DOHH2 (cell line): ENCODE measurements around the gene THSD7A.
"Not testable (repeated sequence)": the region's sequence is repeated elsewhere in the genome, so short reads cannot be mapped to it uniquely, and the experiment has no call there.

ENCODE experiments used
- H3F3A ChIP-seq: fragments of 200-600 bp; sonication (generic), shearing (Covaris generic); 2 replicates; pipeline ENCODE4 v1.6.0; 2016; ENCODE audit warnings: antibody characterized with exemption, mild to moderate bottlenecking; ENCODE audit not compliant: control insufficient read depth, insufficient read depth
- H3K27ac ChIP-seq: fragments of 200-600 bp; sonication (generic); 2 replicates; pipeline ENCODE4 v1.5.1; 2014; ENCODE audit warnings: low read depth, mild to moderate bottlenecking, low read length, moderate library complexity
- H3K27me3 ChIP-seq: fragments of 200-600 bp; sonication (generic); 2 replicates; pipeline ENCODE4 v1.6.1; 2014; ENCODE audit warnings: mild to moderate bottlenecking, low read length, mixed read lengths; ENCODE audit not compliant: control insufficient read depth
- H3K36me3 ChIP-seq: fragments of 200-600 bp; sonication (generic); 2 replicates; pipeline ENCODE4 v1.6.1; 2014; ENCODE audit warnings: mild to moderate bottlenecking, low read length, moderate library complexity, mixed read lengths; ENCODE audit not compliant: control insufficient read depth
- H3K4me1 ChIP-seq: fragments of 200-600 bp; sonication (generic); 2 replicates; pipeline ENCODE4 v1.6.1; 2014; ENCODE audit warnings: mild to moderate bottlenecking, low read length, mixed read lengths; ENCODE audit not compliant: control insufficient read depth
- H3K4me2 ChIP-seq: fragments of 200-600 bp; sonication (generic); 2 replicates; pipeline ENCODE4 v1.6.0; 2014; ENCODE audit warnings: mild to moderate bottlenecking, low read length, moderate library complexity
- H3K4me3 ChIP-seq: fragments of 200-600 bp; sonication (generic); 2 replicates; pipeline ENCODE4 v1.5.1; 2014; ENCODE audit warnings: mild to moderate bottlenecking, low read length, mixed read lengths
- H3K79me2 ChIP-seq: fragments of 200-600 bp; sonication (generic); 2 replicates; pipeline ENCODE4 v1.6.1; 2014; ENCODE audit warnings: mild to moderate bottlenecking, low read length, mixed read lengths; ENCODE audit not compliant: control insufficient read depth
- H3K9me2 ChIP-seq: fragments of 200-600 bp; sonication (generic); replicated peaks from 2 replicates; pipeline ENCODE4 v1.6.1; 2014; ENCODE audit warnings: mild to moderate bottlenecking, low read length, mixed read lengths; ENCODE audit not compliant: control insufficient read depth
- H3K9me3 ChIP-seq: fragments of 200-600 bp; sonication (generic); 2 replicates; pipeline ENCODE4 v1.6.1; 2014; ENCODE audit warnings: antibody characterized with exemption, low read length, mixed read lengths; ENCODE audit not compliant: control insufficient read depth, insufficient read depth
- H4K20me1 ChIP-seq: fragments of 200-600 bp; sonication (generic); 2 replicates; pipeline ENCODE4 v1.6.0; 2014; ENCODE audit warnings: low read depth, mild to moderate bottlenecking, antibody characterized with exemption, low read length, moderate library complexity; ENCODE audit not compliant: control insufficient read depth, insufficient read depth
- EZH2phosphoT487 ChIP-seq: fragments of 200-600 bp; sonication (generic); IDR thresholded peaks from 2 replicates; pipeline ENCODE4 v1.6.1; 2017; ENCODE audit warnings: borderline replicate concordance, mild to moderate bottlenecking, antibody characterized with exemption, low read length, moderate library complexity, mixed read lengths
- TF ChIP-seq, protein P1 (sequence below): fragments of 200-600 bp; sonication (generic); IDR thresholded peaks from one replicate; pipeline ENCODE4 v1.5.1; 2014; ENCODE audit warnings: antibody characterized with exemption, mild to moderate bottlenecking, low read depth, low read length; ENCODE audit not compliant: poor library complexity, severe bottlenecking

Gene THSD7A

DNA sequence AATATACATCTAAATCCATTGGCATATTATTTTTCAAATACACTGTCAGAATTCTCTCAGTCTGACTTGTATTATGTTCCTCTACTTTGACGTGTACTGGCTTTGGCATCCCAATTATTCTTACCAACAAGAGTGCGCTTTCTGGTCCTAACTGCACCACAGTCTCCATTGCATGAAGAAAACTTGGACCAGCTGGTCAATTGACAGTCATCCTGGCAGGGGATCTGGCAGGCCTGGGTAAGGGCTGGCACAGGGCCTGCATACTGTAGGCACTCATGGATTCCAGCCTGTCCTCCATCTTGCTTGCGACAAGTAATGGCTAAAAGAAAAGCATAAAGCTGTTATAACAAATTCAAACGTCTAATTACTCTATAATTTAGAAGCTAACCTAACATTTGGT, 384.9 kb downstream of the THSD7A start:
- H3F3A ChIP-seq: no peaks in the 10 kb centered on the region
- H3K27ac ChIP-seq: no peak overlapping the region
- H3K4me1 ChIP-seq: no peaks in the 10 kb centered on the region
- H3K4me2 ChIP-seq: no peak overlapping the region
- no peak overlapping the region for H3K4me3 ChIP-seq
- H3K36me3 ChIP-seq: no peaks in the 10 kb centered on the region
- H3K9me2 ChIP-seq: no peaks in the 10 kb centered on the region
- H3K9me3 ChIP-seq: no peaks in the 10 kb centered on the region
- no peaks in the 10 kb centered on the region for H3K27me3 ChIP-seq
- H4K20me1 ChIP-seq: no peaks in the 10 kb centered on the region
- TF ChIP-seq EZH2phosphoT487: no peak
- TF ChIP-seq, protein P1, sequence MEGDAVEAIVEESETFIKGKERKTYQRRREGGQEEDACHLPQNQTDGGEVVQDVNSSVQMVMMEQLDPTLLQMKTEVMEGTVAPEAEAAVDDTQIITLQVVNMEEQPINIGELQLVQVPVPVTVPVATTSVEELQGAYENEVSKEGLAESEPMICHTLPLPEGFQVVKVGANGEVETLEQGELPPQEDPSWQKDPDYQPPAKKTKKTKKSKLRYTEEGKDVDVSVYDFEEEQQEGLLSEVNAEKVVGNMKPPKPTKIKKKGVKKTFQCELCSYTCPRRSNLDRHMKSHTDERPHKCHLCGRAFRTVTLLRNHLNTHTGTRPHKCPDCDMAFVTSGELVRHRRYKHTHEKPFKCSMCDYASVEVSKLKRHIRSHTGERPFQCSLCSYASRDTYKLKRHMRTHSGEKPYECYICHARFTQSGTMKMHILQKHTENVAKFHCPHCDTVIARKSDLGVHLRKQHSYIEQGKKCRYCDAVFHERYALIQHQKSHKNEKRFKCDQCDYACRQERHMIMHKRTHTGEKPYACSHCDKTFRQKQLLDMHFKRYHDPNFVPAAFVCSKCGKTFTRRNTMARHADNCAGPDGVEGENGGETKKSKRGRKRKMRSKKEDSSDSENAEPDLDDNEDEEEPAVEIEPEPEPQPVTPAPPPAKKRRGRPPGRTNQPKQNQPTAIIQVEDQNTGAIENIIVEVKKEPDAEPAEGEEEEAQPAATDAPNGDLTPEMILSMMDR: no peak
- no peaks in the 10 kb centered on the region for H3K79me2 ChIP-seq

DNA sequence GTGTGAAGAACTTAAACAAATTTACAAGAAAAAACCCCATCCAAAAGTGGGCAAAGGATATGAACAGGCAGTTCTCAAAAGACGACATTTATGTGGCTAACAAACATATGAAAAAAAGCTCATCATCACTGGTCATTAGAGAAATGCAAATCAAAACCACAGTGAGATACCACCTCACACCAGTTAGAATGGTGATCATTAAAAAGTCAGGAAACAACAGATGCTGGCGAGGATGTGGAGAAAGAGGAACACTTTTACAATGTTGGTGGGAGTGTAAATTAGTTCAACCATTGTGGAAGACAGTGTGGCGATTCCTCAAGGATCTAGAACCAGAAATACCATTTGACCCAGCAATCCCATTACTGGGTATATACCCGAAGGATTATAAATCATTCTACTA, 388.1 kb downstream of the THSD7A start:
- not testable (repeated sequence) for H3K9me2 ChIP-seq, H3K4me3 ChIP-seq, H3K79me2 ChIP-seq, H3K9me3 ChIP-seq, H3K4me1 ChIP-seq, H3K4me2 ChIP-seq, H3K27me3 ChIP-seq, H4K20me1 ChIP-seq, H3K27ac ChIP-seq, H3F3A ChIP-seq, H3K36me3 ChIP-seq

DNA sequence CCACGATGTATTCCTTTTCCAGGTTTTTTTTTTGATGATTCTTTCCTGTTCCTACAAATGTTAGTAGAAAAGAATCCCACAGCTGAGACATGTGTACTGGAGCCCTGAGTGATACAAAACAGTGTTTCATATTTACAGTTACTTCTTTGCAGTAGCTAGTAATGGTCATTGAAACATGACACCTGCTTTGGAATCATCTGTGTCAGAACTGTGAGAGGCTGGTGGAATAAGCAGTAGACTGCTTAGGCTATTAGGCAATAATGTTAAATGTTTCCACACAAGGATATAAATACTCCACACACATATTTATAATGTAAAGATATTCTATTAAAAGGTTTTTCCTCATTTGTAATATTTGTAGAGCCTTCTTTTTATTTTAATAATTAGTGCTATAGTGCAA, 394.0 kb downstream of the THSD7A start:
- Histone ChIP-seq H3K27ac (no peak overlapping the region), H3K4me1 (no peaks in the 10 kb centered on the region), H3K4me2 (no peak overlapping the region), H3K9me3 (no peaks in the 10 kb centered on the region), H3K27me3 (peaks cover 9% of the 10 kb centered on the region), H3K79me2 (no peaks in the 10 kb centered on the region), H3K4me3 (no peak overlapping the region), H3F3A (no peaks in the 10 kb centered on the region), H3K36me3 (no peaks in the 10 kb centered on the region), H4K20me1 (no peaks in the 10 kb centered on the region), H3K9me2 (no peaks in the 10 kb centered on the region)
- TF ChIP-seq, protein P1: no peak
- TF ChIP-seq EZH2phosphoT487: no peak

DNA sequence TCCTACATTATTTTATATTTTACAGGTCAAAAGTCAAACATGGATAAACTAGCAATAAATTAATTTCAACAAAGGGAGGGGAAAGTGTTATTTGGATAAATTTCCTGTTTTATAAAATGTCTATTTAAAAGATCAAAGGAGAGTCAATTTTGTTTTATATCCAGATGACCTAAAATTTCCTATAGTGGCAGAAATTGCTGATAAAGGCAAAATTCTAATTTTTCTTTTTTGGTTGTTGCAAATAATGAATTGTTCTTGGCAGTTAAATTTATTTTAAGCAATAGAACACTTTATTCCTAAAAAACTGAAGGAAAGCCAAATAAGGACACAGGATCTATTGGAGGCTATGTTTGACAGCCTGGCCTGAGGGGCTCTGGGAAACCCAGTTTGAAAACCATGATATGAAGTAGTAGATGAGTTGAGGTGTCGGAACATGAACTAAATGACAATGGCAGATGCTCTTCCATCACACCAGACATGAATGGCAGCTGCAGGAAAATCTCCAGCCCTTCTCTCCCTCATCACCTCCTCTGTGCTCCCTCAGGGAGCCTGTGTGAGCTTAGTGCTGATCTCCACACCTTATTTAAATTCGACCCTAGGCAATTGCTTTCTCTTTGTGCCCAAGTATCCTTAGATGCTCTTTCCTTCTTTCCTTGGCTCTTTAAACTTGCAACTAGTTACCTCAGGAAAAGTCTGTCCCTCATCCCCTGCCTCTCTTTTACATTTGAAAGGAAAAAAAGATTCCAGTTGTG, 395.0 kb downstream of the THSD7A start:
- Histone ChIP-seq H3K9me3 (no peaks in the 10 kb centered on the region), H3K27ac (no peak overlapping the region), H3K9me2 (no peaks in the 10 kb centered on the region), H3K36me3 (no peaks in the 10 kb centered on the region), H3K4me2 (no peak overlapping the region), H3K4me3 (no peak overlapping the region), H4K20me1 (no peaks in the 10 kb centered on the region), H3F3A (no peaks in the 10 kb centered on the region), H3K27me3 (peaks cover 9% of the 10 kb centered on the region), H3K79me2 (no peaks in the 10 kb centered on the region), H3K4me1 (no peaks in the 10 kb centered on the region)
- TF ChIP-seq EZH2phosphoT487: no peak
